ENCODE results near the gene RPS6KA6.

RPS6KA6 gene

GRCh38 chrX:84175958-84176357 is 12.0 kb downstream of the RPS6KA6 start:
- no peak overlapping the region for H3K27ac Mint-ChIP-seq
- no peaks in the 10 kb centered on the region for H3K36me3 Mint-ChIP-seq (ENCODE audit: low read depth)
- no peaks in the 10 kb centered on the region for H3K4me1 Mint-ChIP-seq
- peaks cover under 1% of the 10 kb centered on the region for H3K9me3 Mint-ChIP-seq
- no peak overlapping the region for H3K4me3 Mint-ChIP-seq
- TF ChIP-seq CTCF (IDR thresholded peaks at IDR 0.05; ENCODE audit: unreplicated experiment in 3 of 3) = no peak
- H3K27me3 Mint-ChIP-seq (ENCODE audit: low read depth) = no peaks in the 10 kb centered on the region

GRCh38 chrX:84175274-84175673 is 12.7 kb downstream of the RPS6KA6 start:
- Mint-ChIP-seq H3K9me3 (peaks cover 5% of the 10 kb centered on the region), H3K4me1 (no peaks in the 10 kb centered on the region), H3K27me3 (ENCODE audit: low read depth) (no peaks in the 10 kb centered on the region), H3K27ac (no peak overlapping the region), H3K4me3 (no peak overlapping the region), H3K36me3 (ENCODE audit: low read depth) (no peaks in the 10 kb centered on the region)
- no peak for TF ChIP-seq CTCF (IDR thresholded peaks at IDR 0.05; ENCODE audit: unreplicated experiment in 3 of 3)

- Mint-ChIP-seq H3K9me3 (peaks cover 5% of the 10 kb centered on the region), H3K36me3 (ENCODE audit: low read depth) (no peaks in the 10 kb centered on the region), H3K27me3 (ENCODE audit: low read depth) (no peaks in the 10 kb centered on the region), H3K27ac (no peak overlapping the region), H3K4me1 (no peaks in the 10 kb centered on the region), H3K4me3 (no peak overlapping the region)
- no peak for TF ChIP-seq CTCF (IDR thresholded peaks at IDR 0.05; ENCODE audit: unreplicated experiment in 3 of 3)
Measured at GRCh38 chrX:84174348-84174747, 13.7 kb downstream of the RPS6KA6 start.

DNA sequence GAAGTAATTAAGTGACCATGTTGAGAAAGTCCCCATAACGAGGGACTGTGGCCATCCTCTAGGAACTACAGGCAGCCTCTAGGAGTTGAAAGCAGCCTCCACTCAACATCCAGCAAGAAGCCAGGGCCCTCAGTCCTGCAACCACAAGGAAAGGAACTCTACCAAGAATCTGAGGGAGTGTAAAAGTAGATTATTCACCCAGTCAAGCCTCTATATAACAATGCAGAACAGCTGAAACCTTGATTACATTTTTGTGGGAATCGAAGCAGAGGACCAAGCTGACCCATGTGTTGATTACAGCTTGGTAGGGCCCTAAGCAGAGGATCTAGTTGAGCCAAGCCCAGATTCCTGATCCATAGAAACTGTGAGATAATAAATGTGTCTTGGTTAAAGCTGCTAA is 17.1 kb downstream of the RPS6KA6 start:
- Mint-ChIP-seq H3K27ac (no peak overlapping the region), H3K4me1 (no peaks in the 10 kb centered on the region), H3K36me3 (ENCODE audit: low read depth) (no peaks in the 10 kb centered on the region), H3K9me3 (peaks cover 5% of the 10 kb centered on the region), H3K4me3 (no peak overlapping the region), H3K27me3 (ENCODE audit: low read depth) (no peaks in the 10 kb centered on the region)
- TF ChIP-seq CTCF (IDR thresholded peaks at IDR 0.05; ENCODE audit: unreplicated experiment in 3 of 3) = no peak

GRCh38 chrX:84168574-84168973 is 19.4 kb downstream of the RPS6KA6 start:
- Mint-ChIP-seq H3K9me3 (peaks cover 5% of the 10 kb centered on the region), H3K36me3 (ENCODE audit: low read depth) (peaks cover 3% of the 10 kb centered on the region), H3K27ac (no peak overlapping the region), H3K27me3 (ENCODE audit: low read depth) (no peaks in the 10 kb centered on the region), H3K4me3 (no peak overlapping the region), H3K4me1 (no peaks in the 10 kb centered on the region)
- TF ChIP-seq CTCF (IDR thresholded peaks at IDR 0.05; ENCODE audit: unreplicated experiment in 3 of 3) = no peak

DNA sequence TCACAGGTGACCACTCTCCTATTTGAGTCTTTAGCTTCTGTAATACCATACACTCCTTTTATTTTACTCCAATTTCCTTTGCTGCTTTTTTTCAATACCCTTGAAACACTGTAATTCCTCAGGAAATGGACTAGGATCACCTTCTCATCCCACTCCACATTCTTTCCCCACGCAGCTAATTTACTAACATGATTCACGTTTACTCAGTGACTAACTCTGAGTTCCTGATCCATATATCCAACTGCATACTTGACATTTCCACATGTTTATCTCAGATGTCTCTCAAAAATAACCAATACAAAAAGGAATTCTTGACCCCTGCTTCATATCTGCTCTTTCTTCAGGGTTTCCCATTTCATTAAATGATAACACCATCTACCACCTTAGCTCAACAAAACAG is 19.9 kb downstream of the RPS6KA6 start:
- peaks cover 3% of the 10 kb centered on the region for H3K36me3 Mint-ChIP-seq (ENCODE audit: low read depth)
- H3K27me3 Mint-ChIP-seq (ENCODE audit: low read depth) = no peaks in the 10 kb centered on the region
- no peak overlapping the region for H3K4me3 Mint-ChIP-seq
- H3K4me1 Mint-ChIP-seq = no peaks in the 10 kb centered on the region
- peaks cover 5% of the 10 kb centered on the region for H3K9me3 Mint-ChIP-seq
- H3K27ac Mint-ChIP-seq = no peak overlapping the region
- TF ChIP-seq CTCF (IDR thresholded peaks at IDR 0.05; ENCODE audit: unreplicated experiment in 3 of 3) = no peak

All from nephron (organoid).